Mesothelial cell of epicardium (in vitro differentiated cells): Measurements from ENCODE around the gene PGBD5. TPM values are rescaled to one million over a fixed set of nuclear protein-coding genes. Genes with fewer than 3 reads are reported as not detected.
A peak's percentile ranks its signal among the peaks of the same experiment; 100 is the strongest.

Experiments used
- DNase-seq, 2 experiments: peaks; one replicate each; pipeline ENCODE4 v3.0.0; 2021; ENCODE audit warnings: low spot score in 2 of 2; ENCODE audit not compliant: unreplicated experiment in 2 of 2
- H3K27ac Mint-ChIP-seq: 2 replicates; pipeline ENCODE4 v1.8.0; 2021; ENCODE audit warnings: mixed read lengths
- H3K27me3 Mint-ChIP-seq: 2 replicates; pipeline ENCODE4 v1.8.0; 2021; ENCODE audit warnings: low read depth, mixed read lengths
- H3K36me3 Mint-ChIP-seq: 2 replicates; pipeline ENCODE4 v1.8.0; 2021; ENCODE audit warnings: mixed read lengths
- H3K4me1 Mint-ChIP-seq: 2 replicates; pipeline ENCODE4 v1.8.0; 2021; ENCODE audit warnings: mixed read lengths
- H3K4me3 Mint-ChIP-seq: 2 replicates; pipeline ENCODE4 v1.8.0; 2021; ENCODE audit warnings: mild to moderate bottlenecking, moderate library complexity, mixed read lengths
- H3K9me3 Mint-ChIP-seq: 2 replicates; pipeline ENCODE4 v1.8.0; 2021; ENCODE audit warnings: mixed read lengths
- total RNA-seq: library from RNA; stranded (reverse); gene quantifications from 3 replicates; pipeline ENCODE4 v1.2.1, GENCODE V29; 2021
- TF ChIP-seq, protein P1 (sequence below): fragments of 200-600 bp; sonication (generic); IDR thresholded peaks from one replicate; pipeline ENCODE4 v1.5.0; 2021; ENCODE audit warnings: antibody characterized with exemption; ENCODE audit not compliant: unreplicated experiment

PGBD5 gene
- total RNA-seq, 1 donor from 2014 or later = 0.94 TPM

DNA sequence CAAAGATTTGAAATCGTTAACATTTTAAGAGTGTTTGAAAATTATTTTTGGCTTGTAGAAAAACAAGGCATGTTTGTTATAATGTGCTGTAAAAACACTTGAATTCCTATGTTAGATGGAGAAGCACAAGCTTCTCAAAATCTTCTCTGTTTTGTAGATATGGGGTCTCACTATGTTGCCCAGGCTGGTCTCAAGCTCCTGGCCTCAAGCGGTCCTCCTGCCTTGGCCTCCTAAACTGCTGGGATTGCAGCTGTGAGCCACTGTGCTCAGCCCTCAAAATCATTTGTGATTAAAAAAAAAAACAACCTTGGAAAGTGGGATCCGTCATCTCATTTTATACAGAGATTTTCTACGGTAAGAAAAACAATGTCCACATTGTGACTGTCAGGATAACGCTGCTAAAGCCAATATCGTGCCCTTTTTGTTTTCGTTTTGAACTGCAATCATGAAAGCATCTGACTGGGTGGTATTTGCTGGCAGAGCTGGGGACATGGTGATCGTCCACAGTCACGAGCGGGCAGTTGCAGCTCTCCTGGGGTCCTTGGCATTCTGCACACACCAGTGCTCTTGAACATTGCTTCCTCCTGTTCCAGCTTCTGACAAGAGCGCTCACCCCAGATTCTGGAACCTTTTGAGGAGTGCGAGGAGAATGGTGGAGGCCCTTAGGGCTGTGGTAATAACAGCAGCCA lies 112.5 kb downstream of the PGBD5 start:
- Mint-ChIP-seq H3K9me3 (no peaks in the 10 kb centered on the region), H3K4me3 (no peak overlapping the region), H3K27me3 (peaks cover 53% of the 10 kb centered on the region), H3K4me1 (peaks cover 5% of the 10 kb centered on the region), H3K36me3 (no peaks in the 10 kb centered on the region), H3K27ac (no peak overlapping the region)
- TF ChIP-seq, protein P1, sequence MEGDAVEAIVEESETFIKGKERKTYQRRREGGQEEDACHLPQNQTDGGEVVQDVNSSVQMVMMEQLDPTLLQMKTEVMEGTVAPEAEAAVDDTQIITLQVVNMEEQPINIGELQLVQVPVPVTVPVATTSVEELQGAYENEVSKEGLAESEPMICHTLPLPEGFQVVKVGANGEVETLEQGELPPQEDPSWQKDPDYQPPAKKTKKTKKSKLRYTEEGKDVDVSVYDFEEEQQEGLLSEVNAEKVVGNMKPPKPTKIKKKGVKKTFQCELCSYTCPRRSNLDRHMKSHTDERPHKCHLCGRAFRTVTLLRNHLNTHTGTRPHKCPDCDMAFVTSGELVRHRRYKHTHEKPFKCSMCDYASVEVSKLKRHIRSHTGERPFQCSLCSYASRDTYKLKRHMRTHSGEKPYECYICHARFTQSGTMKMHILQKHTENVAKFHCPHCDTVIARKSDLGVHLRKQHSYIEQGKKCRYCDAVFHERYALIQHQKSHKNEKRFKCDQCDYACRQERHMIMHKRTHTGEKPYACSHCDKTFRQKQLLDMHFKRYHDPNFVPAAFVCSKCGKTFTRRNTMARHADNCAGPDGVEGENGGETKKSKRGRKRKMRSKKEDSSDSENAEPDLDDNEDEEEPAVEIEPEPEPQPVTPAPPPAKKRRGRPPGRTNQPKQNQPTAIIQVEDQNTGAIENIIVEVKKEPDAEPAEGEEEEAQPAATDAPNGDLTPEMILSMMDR = no peak
- DNase-seq = no peak

DNA sequence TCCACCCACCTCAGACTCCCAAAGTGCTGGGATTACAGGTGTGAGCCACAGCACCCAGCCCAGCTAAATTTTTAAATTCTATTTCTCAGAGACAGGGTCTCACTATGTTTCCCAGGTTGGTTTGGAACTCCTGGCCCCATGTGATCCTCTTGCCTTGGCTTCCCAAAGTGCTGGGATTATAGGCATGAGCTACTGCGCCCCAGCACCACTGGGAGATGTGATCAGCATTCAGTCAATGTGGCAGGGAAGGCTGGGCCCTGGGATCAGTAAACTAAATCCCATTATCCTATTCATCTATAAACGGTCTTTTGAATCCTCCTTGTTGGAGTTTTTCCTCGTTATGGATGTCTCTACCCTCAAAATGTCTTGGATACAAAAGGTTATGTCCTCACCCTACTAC lies 113.5 kb downstream of the PGBD5 start:
- TF ChIP-seq, protein P1 = no peak
- no peak for DNase-seq
- Mint-ChIP-seq H3K9me3 (no peaks in the 10 kb centered on the region), H3K36me3 (no peaks in the 10 kb centered on the region), H3K4me3 (no peak overlapping the region), H3K27ac (no peak overlapping the region), H3K4me1 (peaks cover 5% of the 10 kb centered on the region), H3K27me3 (peaks cover 46% of the 10 kb centered on the region)

DNA sequence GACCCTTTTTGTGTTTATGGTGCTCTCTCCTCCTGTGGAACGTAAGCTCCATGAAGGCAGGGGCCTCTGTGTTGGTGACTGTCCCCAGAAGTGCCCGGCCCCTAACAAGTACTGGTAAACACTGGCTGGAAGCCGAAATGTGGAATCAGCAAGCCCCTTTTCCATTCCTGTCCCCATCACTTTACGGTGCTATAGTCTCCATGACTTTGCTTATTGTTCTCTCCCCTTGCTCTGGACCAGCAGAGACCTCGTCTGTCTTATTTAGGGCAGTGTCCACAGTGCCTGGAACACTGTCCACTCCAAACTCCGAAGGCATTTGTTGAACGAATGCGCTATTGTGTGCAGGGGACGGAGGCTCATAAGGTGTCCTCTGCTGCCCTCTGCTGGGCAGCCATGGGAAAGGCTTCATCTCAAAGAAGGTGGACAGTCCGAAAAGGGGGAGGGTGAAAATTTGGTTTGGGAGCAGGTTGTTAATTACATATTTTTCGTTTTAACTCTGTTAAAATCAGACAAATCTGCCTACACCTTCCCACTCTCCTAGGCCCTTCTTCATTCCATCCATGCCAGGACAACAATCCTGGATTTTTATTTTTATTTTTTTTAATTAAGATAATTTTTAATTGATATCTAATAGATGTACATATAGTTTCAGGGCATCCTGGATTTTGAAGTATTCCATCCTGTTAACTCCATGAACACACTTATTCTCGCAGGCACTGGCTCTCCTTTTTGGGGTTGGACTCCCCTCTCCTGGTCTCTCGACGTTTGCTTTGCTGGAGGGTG lies 115.6 kb downstream of the PGBD5 start:
- H3K36me3 Mint-ChIP-seq = no peaks in the 10 kb centered on the region
- peak; percentile 62 to 81 for DNase-seq
- TF ChIP-seq, protein P1 = peak; percentile 92
- peaks cover 16% of the 10 kb centered on the region for H3K4me1 Mint-ChIP-seq
- H3K4me3 Mint-ChIP-seq = no peak overlapping the region
- H3K9me3 Mint-ChIP-seq = no peaks in the 10 kb centered on the region
- H3K27ac Mint-ChIP-seq = no peak overlapping the region
- H3K27me3 Mint-ChIP-seq = peaks cover 30% of the 10 kb centered on the region

- no peaks in the 10 kb centered on the region for H3K9me3 Mint-ChIP-seq
- H3K27me3 Mint-ChIP-seq = peaks cover 25% of the 10 kb centered on the region
- no peak overlapping the region for H3K4me3 Mint-ChIP-seq
- no peak for DNase-seq
- H3K27ac Mint-ChIP-seq = no peak overlapping the region
- TF ChIP-seq, protein P1 = no peak
- no peaks in the 10 kb centered on the region for H3K36me3 Mint-ChIP-seq
- H3K4me1 Mint-ChIP-seq = peaks cover 16% of the 10 kb centered on the region
These were observed 116.4 kb downstream of the PGBD5 start for GRCh38 chr1:230309646-230310177.

GRCh38 chr1:230308821-230309220 lies 117.3 kb downstream of the PGBD5 start:
- H3K36me3 Mint-ChIP-seq = no peaks in the 10 kb centered on the region
- DNase-seq = no peak
- peaks cover 20% of the 10 kb centered on the region for H3K27me3 Mint-ChIP-seq
- no peaks in the 10 kb centered on the region for H3K9me3 Mint-ChIP-seq
- peaks cover 19% of the 10 kb centered on the region for H3K4me1 Mint-ChIP-seq
- H3K4me3 Mint-ChIP-seq = no peak overlapping the region
- TF ChIP-seq, protein P1 = no peak
- no peak overlapping the region for H3K27ac Mint-ChIP-seq
